HG02588 (cell line): Measurements from ENCODE around the gene TMED6.
"Not testable (repeated sequence)": the region's sequence is repeated elsewhere in the genome, so short reads cannot be mapped to it uniquely, and the experiment has no call there.

Experiments
- ATAC-seq: cut with Tn5 transposase; IDR thresholded peaks from one replicate; pipeline ENCODE4 v1.9.1; 2021; ENCODE audit warnings: mild to moderate bottlenecking, moderate library complexity; ENCODE audit not compliant: unreplicated experiment

Gene TMED6

DNA sequence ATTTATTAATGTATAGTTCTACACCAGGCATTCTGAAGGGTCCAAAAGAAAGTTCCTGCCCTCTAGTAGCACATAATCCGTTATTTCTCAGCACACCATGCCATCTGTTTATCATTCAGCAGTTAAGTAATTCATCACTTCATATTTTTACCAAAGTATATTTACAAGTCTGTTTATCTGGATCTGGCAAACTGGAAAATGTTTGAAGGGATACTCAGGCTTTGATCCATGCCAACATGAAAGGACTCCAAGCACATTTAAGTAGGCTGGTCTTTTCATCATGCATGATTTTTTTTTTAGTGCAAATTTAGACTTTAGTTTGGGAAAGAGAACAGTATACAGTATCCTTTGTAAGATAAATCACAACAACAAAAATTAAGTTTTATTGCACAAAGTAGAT, 44.5 kb downstream of the TMED6 start:
- no peak for ATAC-seq

DNA sequence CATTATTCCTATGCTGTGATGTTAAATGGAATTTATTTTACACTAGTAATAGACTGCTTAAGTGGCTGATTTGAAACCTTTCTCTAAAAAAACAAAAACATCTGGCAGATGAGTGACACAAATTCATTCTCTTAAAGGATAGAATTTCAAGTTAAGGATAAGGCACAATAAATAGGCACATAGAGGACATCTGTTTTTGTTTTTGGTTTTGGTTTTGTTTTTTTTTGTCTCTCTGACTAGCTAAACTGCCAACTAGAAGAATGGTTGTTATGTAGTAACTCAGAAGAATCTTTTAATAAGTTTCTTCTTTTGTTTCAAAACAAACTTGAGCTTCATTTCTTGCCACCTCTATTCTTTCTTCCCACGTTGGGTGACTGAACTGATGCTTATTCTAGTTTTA, 45.6 kb downstream of the TMED6 start:
- no peak for ATAC-seq

DNA sequence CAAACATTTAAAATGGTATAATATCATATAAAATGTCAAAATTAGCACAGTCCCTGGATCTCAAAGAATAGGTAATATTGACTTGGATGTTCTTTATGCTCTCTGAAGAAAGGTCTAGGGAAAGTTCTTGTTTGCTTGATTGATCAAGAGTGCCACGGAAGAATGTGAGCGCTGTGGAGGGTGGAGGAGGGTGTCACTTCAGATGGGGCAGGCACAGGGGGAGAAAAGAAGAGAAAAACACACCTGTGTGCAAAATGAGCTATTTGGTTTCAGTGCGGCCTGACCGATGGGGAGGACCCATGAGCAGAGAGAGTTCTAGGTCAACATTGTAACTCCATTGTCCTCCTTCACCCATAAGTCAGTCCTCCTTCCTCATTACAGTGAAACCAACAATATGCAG, 49.3 kb downstream of the TMED6 start:
- no peak for ATAC-seq

DNA sequence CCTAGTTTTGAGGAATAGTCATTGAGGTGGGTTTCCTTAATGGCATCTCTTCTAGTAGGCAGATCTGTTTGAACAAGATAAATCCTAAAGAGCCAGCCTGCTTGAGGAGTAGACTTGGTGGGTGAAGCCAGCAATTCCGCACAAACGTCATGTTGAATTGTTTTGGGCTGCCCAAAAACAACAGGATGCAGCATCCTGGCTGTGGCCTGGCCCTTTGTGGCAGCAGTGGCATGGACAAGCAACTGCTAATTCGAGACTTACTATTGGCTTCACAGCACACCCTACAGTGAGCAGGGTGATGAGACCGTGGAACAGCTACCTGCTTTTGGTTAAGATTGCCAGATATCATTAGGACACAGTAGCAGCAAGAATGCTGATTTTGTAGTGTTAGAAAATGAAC, 49.7 kb downstream of the TMED6 start:
- ATAC-seq: no peak

DNA sequence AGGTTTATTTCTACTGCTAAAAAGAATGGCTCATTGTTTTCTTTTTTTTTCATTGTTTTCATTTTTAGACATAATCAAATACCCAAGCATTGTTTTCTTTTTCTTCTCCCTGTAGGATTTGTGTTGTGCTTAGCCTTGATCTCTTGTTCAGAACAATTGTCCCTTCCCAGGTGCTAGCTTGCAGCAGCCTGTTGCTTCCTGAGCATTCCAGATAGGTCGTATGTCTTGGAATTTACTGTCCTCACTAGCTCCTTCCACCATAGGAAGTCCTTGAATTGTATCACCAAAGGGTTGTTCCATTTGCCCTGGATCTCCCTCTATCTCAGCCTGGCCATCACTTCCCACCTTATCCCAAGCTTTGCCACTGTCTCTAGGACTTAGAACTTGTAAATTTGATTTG, 50.4 kb downstream of the TMED6 start:
- no peak for ATAC-seq

DNA sequence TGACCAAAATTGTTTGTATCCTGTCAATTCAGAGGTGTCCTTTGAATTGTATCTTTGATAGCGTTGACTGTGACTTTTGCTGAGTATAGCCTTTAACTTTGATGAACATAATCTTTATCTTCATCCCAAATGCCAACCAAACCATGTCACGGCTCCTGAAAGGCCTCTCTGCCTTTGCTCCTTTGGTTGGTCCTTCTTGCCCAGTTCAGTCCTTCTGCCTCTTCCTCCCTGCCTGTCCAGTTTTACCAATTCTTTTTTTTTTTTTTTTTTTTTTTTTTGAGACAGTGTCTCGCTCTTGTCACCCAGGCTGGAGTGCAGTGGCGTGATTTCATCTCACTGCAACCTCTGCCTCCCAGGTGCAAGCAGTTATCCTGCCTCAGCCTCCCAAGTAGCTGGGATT, 53.3 kb downstream of the TMED6 start:
- no peak for ATAC-seq

DNA sequence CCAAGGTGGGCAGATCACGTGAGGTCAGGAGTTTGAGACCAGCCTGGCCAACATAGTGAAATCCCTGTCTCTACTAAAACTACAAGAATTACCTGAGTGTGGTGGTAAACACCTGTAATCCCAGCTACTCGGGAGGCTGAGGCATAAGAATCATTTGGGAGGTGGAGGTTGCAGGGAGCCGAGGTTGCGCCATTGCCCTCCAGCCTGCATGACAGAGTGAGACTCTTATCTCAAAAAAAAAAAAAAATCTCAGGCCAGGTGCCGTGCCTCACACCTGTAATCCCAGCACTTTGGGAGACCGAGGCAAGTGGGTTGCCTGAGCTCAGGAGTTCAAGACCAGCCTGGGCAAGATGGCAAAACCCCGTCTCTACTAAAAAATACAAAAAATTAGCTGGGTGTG, 54.8 kb downstream of the TMED6 start:
- ATAC-seq: not testable (repeated sequence)

DNA sequence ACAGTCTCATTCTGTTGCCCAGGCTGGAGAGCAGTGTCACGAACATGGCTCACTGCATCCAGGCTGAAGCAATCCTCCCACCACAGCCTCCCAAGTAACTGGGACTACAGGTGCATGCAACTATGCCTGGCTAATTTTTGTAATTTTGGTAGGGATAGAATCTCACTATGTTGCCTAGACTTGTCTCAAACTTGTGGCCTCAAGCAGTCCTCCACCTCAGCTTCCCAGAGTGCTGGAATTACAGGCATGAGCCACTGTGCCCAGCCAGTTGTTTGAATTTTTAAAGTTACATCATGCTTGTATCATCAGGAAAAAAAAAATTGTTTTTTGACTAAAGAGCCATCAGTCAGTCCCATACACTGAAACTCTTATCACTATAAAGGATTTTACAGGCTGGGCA, 57.5 kb downstream of the TMED6 start:
- ATAC-seq: no peak

DNA sequence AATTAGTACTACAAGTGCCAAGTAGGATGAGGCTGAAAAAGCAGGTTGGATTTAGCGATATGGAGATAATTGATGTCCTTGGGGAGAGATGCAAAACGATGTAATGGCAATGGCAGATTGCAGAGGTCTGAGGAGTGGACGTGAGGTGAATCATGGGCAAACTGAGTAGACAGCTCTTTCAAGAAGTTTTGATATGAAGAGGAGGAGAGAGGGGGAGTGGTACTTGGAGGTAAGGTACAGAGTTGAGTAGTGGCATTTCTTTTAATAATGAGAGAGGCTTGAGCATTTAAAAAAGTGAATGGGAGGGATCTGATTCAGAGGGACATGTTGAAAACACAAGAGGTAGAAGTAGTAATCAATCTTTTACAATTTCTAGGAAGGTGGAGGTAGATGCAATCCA, 58.2 kb downstream of the TMED6 start:
- no peak for ATAC-seq
